Stimulated activated CD4-positive, alpha-beta T cell treated with anti-CD3 and anti-CD28 coated beads, TNF-alpha, amount 100 ng/mL, for 4 hours (primary cell): ENCODE measurements around the gene ACE2.

Source experiments
- DNase-seq, 3 experiments: peaks; one replicate each; pipeline ENCODE4 v3.0.0-alpha.2; 2020; ENCODE audit warnings: low read depth in 3 of 3

Gene ACE2

DNA sequence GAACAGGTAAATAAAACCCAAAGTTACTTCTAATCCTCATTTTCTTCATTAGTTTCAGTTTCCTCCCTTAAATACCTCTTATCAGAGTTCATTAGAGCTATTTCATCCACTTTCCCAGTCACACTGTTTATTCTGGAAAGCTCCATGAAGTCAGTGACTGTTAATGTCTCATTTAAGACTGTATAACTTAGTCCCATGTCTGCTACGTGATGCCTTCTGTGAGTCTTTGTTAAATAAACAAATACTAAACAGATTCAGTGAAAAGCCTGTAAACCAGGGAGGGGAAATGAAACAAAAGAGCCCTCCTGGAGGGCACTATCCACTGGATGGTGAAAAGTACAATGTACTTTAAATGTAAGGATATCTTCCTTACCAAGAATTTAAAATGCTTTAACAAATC is 24.7 kb downstream of the ACE2 start:
- no peak for DNase-seq

DNA sequence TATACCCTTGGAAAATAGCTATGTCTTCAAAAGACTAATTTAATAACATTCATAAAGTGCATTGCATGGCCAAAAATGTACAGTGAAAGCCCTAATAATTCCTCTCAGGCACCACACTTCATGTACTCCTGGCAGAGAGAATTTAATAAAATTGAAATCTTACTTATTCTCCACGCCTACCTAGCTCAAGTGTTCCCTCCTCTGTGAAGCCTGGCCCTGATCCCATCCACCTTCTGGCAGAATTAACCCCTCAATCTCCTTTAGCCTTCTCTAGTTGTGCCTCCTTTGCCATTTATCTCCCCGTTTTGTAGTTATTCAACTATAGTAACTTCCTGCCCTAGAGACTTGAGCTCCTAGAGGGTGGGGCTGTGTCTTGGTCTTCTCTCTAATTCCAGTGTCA is 26.7 kb downstream of the ACE2 start:
- no peak for DNase-seq

GRCh38 chrX:15570145-15570544 is 30.6 kb downstream of the ACE2 start:
- no peak for DNase-seq

- no peak for DNase-seq
Observed at GRCh38 chrX:15567886-15568616, 32.7 kb downstream of the ACE2 start.

DNA sequence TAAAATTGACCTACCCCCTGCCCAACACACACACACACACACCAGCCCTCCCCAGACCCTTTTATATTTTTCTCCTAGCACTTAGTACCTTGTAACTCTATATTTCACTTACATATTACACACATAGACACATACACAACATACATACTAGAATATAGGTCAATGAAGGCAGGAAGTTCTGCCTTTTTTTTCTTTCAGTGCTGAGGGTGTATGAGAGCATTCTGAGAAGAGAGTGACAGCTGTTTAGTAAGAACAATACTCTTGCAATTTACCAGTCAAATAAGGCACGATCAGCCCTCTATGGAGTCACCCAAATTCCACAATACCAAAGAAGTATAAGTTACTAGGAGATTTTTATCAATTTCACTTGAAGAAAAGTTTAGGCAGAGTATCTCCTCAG is 33.5 kb downstream of the ACE2 start:
- no peak for DNase-seq

GRCh38 chrX:15566244-15566643 is 34.5 kb downstream of the ACE2 start:
- no peak for DNase-seq

- DNase-seq, result no peak
Observed at GRCh38 chrX:15564981-15565579, 35.7 kb downstream of the ACE2 start.

DNA sequence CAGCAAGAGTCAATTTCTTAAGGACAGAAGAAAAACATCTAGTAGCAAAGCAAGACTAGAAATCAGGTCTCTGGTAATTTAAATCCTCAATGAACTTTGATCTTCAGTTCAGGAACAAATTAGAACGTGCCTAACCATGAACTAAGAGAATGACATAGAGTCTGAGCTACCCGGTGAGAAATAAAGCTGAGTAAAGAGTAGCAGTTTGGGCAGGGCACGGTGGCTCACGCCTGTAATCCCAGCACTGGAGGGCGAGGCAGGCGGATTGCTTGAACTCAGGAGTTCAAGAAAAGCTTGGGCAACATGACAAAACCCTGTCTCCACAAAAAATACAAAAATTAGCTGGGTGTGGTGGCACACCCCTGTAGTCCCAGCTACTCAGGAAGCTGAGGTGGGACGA is 37.7 kb downstream of the ACE2 start:
- DNase-seq, result no peak

DNA sequence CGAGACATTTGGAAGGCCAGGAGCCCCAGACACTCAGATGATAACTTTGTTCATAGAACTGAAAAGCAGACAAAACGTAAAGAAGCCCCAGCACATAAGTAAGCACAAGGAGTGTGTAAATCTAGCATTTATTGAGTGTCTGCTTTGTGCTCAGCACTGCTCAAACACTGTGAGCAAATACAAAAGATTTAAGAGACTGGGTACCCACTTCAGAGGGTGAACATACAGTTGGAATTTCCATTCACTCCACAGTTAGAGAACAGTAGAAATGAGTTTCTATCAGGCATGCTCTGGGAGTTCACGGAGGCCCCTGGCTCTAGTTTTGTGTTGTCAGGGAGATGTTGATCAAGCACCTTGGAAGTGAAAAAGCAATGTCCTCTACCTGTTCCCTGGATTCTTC is 39.8 kb downstream of the ACE2 start:
- DNase-seq, result no peak

DNA sequence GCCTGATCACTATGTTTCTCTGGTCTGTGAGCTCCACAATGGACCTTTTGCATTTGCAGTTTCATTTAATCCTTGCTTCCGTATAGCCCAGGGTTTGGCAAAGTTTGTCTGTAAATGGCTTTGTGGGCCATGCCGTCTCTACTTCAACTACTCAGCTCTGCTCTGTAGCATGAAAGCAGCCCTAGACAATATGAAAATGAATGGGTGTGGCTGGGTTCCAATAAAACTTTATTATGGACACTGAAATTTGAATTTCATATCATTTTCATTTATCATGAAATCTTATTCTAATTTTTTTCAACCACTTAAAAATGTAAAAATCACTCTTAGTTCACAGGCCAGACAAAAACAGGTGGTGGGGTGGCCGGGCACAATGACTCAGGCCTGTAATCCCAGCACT is 41.5 kb downstream of the ACE2 start:
- DNase-seq, result no peak

DNA sequence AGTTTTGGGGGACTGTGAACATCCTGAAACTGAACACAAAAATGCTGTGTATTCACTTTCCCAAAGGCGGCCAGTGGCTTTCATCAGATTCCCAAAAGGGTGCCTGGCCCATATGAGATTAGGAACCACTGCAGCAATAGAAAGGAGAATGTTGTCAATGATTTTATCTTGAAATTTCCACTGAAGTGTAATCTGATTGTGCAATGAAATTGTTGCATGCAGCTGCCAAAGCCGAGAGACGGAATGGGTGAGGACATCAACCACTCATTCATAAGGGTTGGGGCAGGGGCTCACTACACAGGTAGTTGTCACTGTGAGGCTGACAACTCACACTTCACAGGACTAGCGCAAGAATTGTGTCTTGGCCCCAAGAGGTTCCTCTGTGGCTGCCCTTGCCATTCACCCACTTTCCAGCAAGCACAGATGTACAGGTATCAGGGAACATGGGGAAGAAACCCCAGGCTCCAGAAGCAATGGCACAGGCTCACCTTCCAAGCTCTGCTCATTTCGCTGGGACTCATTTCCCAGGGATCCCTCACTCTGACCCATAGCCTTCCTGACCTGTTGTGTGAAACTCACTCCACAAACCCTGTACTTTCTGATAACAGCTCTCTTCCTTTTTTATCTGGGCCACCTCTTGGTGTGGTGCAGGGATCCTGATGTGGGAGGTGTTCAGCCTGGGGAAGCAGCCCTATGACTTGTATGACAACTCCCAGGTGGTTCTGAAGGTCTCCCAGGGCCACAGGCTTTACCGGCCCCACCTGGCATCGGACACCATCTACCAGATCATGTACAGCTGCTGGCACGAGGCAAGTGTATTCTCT is 51.4 kb downstream of the ACE2 start:
- DNase-seq, result no peak

DNA sequence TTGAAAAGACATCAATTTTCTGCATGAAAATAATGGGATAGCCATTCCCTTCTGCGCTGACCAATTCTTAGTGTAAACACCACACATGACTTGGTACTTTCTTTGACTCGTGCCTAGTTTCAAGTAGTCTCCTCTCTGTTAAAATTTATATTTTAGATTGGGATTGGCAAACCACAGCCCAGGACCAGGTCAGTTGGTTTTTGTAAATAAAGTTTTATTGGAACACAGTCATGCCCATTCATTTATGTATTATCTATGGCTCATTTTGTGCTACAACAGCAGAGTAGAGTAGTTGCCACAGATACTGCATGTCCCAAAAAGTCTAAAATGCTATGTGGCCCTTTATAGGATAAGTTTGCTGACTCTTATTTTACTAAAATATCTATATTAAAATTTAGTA is 53.4 kb downstream of the ACE2 start:
- DNase-seq, result no peak

GRCh38 chrX:15546745-15547144 is 54.0 kb downstream of the ACE2 start:
- DNase-seq, result no peak

- no peak for DNase-seq
Observed at GRCh38 chrX:15530318-15530717, 70.4 kb downstream of the ACE2 start.

DNA sequence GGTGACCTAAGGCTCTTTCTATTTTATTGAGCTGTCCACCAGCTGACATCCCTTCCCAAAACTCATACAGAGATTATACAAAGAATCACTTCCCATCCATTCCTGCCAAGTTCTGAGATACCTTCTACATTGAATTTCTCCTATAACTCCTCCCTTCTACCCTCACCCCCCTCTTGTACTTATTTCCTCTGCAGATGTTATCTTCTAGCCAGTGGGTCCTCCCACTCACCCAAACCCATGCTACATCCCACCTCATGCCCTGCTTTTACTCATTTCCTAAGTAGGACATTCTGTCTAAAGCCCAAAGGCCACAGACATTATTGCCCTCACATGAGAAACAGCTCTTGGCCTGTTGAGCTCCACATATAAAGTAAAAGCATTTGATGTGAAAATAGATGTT is 71.6 kb downstream of the ACE2 start:
- DNase-seq, result no peak

DNA sequence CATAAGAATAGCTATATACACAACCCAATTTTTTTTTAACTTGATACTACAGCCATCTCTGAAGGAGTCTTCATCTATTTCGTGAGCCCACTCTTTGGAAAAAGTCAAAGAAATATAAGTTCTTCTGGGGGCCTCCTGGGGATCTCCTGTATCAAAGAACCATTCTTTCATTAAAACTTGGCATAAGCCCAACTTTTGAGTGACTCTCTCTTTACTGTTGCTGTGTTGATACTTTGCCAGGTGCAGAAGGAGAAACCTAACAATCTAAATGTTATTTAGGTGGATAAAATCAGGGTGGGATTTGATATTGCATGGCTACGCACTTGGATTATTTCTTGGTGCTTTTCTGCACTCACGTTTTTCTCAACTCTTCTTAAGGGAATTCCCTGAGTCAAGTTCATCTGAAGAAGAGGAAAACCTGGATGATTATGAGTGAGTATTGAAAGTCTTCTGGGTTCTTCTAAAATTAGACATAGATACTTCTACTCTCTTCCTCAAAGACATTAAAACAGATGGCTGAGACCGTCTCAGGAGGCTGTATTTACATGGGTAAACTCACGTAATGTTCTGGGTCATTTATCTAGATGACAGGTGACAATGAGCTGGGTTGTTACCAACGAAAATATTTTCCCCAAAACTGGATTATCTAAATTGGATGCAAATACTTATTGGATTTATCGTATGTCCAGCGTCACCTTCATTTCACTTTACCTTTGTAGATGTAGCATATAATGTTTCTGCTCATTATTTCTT is 74.9 kb downstream of the ACE2 start:
- DNase-seq, result no peak

DNA sequence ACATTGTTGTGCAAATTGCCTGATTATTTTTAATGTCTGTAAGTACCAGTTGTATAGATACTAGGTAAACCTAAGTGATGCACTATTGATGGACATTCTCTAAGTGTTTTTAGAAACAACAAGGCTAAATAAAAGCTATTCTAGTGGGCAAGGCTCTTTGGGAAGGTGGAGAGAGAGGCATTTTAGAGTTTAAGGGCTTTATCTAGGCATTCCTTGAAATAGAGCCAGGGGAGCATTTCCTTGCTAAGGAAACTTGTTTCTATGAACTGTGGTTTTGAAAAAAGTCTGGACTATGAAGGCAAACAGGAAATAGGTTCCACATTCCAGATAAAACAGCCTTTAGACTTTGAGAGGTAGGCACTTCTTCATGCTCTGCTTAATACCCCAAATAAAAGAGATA is 76.3 kb downstream of the ACE2 start:
- no peak for DNase-seq

DNA sequence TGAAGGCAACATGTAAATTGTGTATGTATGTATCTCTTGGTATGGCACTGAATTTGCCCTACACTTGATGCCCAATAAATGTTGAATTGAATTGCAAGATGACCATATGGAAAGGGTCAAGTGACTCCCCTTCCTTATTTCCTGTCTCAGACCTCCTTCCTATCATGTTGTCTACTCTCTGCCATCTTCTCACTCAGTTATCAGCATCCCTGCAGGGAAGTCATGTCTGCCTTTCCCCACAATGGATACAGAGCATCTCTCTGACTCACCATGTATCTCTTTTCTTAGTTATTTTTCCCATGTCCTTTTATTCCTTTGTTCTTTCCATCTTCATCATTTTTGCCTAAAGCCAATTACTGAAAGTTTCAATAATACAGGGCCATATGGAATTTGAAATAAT is 77.7 kb downstream of the ACE2 start:
- DNase-seq, result no peak

- no peak for DNase-seq
Observed at GRCh38 chrX:15522464-15522863, 78.3 kb downstream of the ACE2 start.

- DNase-seq, result no peak
Observed at GRCh38 chrX:15515931-15516330, 84.8 kb downstream of the ACE2 start.

GRCh38 chrX:15514279-15514678 is 86.5 kb downstream of the ACE2 start:
- no peak for DNase-seq

GRCh38 chrX:15512401-15512965 is 88.3 kb downstream of the ACE2 start:
- DNase-seq, result no peak
